AG09309 (cell line): ENCODE data around the gene A1CF.

Experiments used
- DNase-seq: peaks from one replicate; pipeline ENCODE4 v3.0.0-alpha.2; 2010; ENCODE audit warnings: low read depth
- H3K4me3 ChIP-seq: 2 replicates; pipeline ENCODE4 v1.5.1; 2011; ENCODE audit warnings: mild to moderate bottlenecking, low read depth, low read length, moderate library complexity; ENCODE audit not compliant: control insufficient read depth
- CTCF ChIP-seq: IDR thresholded peaks from 2 replicates; pipeline ENCODE4 v1.5.1; 2011; ENCODE audit warnings: mild to moderate bottlenecking, low read depth, low read length, inconsistent platforms; ENCODE audit not compliant: insufficient read depth, control insufficient read depth; ENCODE audit errors: missing control alignments

The A1CF gene

GRCh38 chr10:50830066-50830465 is 55.4 kb downstream of the A1CF start:
- TF ChIP-seq CTCF, result no peak
- H3K4me3 ChIP-seq, result no peak overlapping the region
- no peak for DNase-seq

- no peak for TF ChIP-seq CTCF
- H3K4me3 ChIP-seq, result no peak overlapping the region
- no peak for DNase-seq
These were observed 60.6 kb downstream of the A1CF start for GRCh38 chr10:50824782-50825181.

GRCh38 chr10:50823789-50824188 is 61.6 kb downstream of the A1CF start:
- no peak for DNase-seq
- no peak overlapping the region for H3K4me3 ChIP-seq
- TF ChIP-seq CTCF, result no peak

GRCh38 chr10:50809596-50809995 is 75.8 kb downstream of the A1CF start:
- H3K4me3 ChIP-seq, result no peak overlapping the region
- TF ChIP-seq CTCF, result no peak
- no peak for DNase-seq

GRCh38 chr10:50807851-50808776 is 77.3 kb downstream of the A1CF start:
- H3K4me3 ChIP-seq, result no peak overlapping the region
- TF ChIP-seq CTCF, result no peak
- DNase-seq, result no peak

GRCh38 chr10:50805981-50806622 is 79.3 kb downstream of the A1CF start:
- TF ChIP-seq CTCF, result no peak
- DNase-seq, result no peak
- H3K4me3 ChIP-seq, result no peak overlapping the region
